Suprapubic skin (tissue), 4 donors: ENCODE measurements around the gene KIAA0930. TPM values are rescaled to one million over a fixed set of nuclear protein-coding genes. Genes with fewer than 3 reads are reported as not detected.

Experiments
- DNase-seq, 2 donors: peaks; one replicate each; pipeline ENCODE4 v3.0.0-alpha.2; 2019; ENCODE audit warnings: low spot score in 2 of 2
- H3K27ac ChIP-seq: fragments of 200-600 bp; sonication (generic); one replicate; pipeline ENCODE4 v1.5.1; 2019
- H3K27me3 ChIP-seq: fragments of 200-600 bp; sonication (generic); one replicate; pipeline ENCODE4 v1.5.1; 2019
- H3K36me3 ChIP-seq: fragments of 200-600 bp; sonication (generic); one replicate; pipeline ENCODE4 v1.5.1; 2019
- H3K4me1 ChIP-seq: fragments of 200-600 bp; sonication (generic); one replicate; pipeline ENCODE4 v1.5.1; 2019
- H3K4me3 ChIP-seq: fragments of 200-600 bp; sonication (generic); one replicate; pipeline ENCODE4 v1.5.1; 2019; ENCODE audit warnings: mild to moderate bottlenecking
- H3K9me3 ChIP-seq: fragments of 200-600 bp; sonication (generic); one replicate; pipeline ENCODE4 v1.5.1; 2019
- CTCF ChIP-seq, 2 donors: fragments of 200-600 bp in 1 of 2; fragments of 450-650 bp in 1 of 2; sonication (generic) in 1 of 2; IDR thresholded peaks; one replicate each; pipeline ENCODE4 v1.5.1; 2016 to 2019; ENCODE audit warnings: antibody characterized with exemption in 2 of 2, mild to moderate bottlenecking in 1 of 2, moderate library complexity in 1 of 2
- EP300 ChIP-seq: sonication (generic); formaldehyde crosslinking; IDR thresholded peaks from one replicate; pipeline ENCODE4 v1.6.1; 2017; ENCODE audit warnings: antibody characterized with exemption
- POLR2A ChIP-seq, 2 donors: fragments of 450-650 bp; IDR thresholded peaks; one replicate each; pipeline ENCODE4 v1.6.1; 2017; ENCODE audit warnings: antibody characterized with exemption in 2 of 2, mild to moderate bottlenecking in 2 of 2, moderate library complexity in 2 of 2
- POLR2AphosphoS5 ChIP-seq, 3 donors: sonication (generic); formaldehyde crosslinking; IDR thresholded peaks; one replicate each; pipeline ENCODE4 v1.6.1; 2017; ENCODE audit warnings: antibody characterized with exemption in 3 of 3
- WGBS: methylation state at CpG from one replicate; pipeline ENCODE4 v1.1.5; 2018; 5-methylcytosine and 5-hydroxymethylcytosine counted together
- total RNA-seq, 4 donors: library from RNA; depleted of rRNA; stranded (reverse); fragments of >200 nt; gene quantifications; one replicate each; pipeline ENCODE4 v1.1.0, GENCODE V29; 2016

The KIAA0930 gene
- total RNA-seq, 4 donors from 2014 or later = 36.0 to 119 (median 74.4) TPM

GRCh38 chr22:45230026-45230721, 10.5 kb downstream of the KIAA0930 start:
- H3K27me3 ChIP-seq = no peaks in the 10 kb centered on the region
- H3K4me3 ChIP-seq = no peak overlapping the region
- no peak overlapping the region for H3K27ac ChIP-seq
- no peak for DNase-seq
- H3K4me1 ChIP-seq = peaks cover 64% of the 10 kb centered on the region
- H3K9me3 ChIP-seq = no peaks in the 10 kb centered on the region
- no peak for TF ChIP-seq POLR2A (IDR thresholded peaks at IDR 0.05)
- TF ChIP-seq EP300 = no peak
- TF ChIP-seq CTCF (IDR thresholded peaks at IDR 0.05) = no peak
- TF ChIP-seq POLR2AphosphoS5 (IDR thresholded peaks at IDR 0.05) = no peak
- no peaks in the 10 kb centered on the region for H3K36me3 ChIP-seq
- WGBS = 75% methylated on average over 16 of the region's 16 CpGs

- peaks cover 61% of the 10 kb centered on the region for H3K4me1 ChIP-seq
- no peak overlapping the region for H3K4me3 ChIP-seq
- no peaks in the 10 kb centered on the region for H3K27me3 ChIP-seq
- DNase-seq = no peak
- WGBS = 98% methylated on average over 9 of the region's 13 CpGs
- no peak for TF ChIP-seq EP300
- TF ChIP-seq CTCF (IDR thresholded peaks at IDR 0.05) = no peak
- no peak for TF ChIP-seq POLR2AphosphoS5 (IDR thresholded peaks at IDR 0.05)
- no peak for TF ChIP-seq POLR2A (IDR thresholded peaks at IDR 0.05)
- H3K27ac ChIP-seq = no peak overlapping the region
- no peaks in the 10 kb centered on the region for H3K9me3 ChIP-seq
- H3K36me3 ChIP-seq = no peaks in the 10 kb centered on the region
Measured at GRCh38 chr22:45229181-45229580, 11.5 kb downstream of the KIAA0930 start.

- Histone ChIP-seq H3K4me3 (no peak overlapping the region), H3K27ac (no peak overlapping the region), H3K9me3 (no peaks in the 10 kb centered on the region), H3K4me1 (peaks cover 61% of the 10 kb centered on the region), H3K27me3 (no peaks in the 10 kb centered on the region), H3K36me3 (no peaks in the 10 kb centered on the region)
- DNase-seq = no peak
- TF ChIP-seq CTCF (IDR thresholded peaks at IDR 0.05) (no peak), POLR2AphosphoS5 (IDR thresholded peaks at IDR 0.05) (no peak), EP300 (no peak), POLR2A (IDR thresholded peaks at IDR 0.05) (no peak)
- WGBS = 80% methylated on average over 4 of the region's 8 CpGs
Measured at GRCh38 chr22:45228401-45228754, 12.3 kb downstream of the KIAA0930 start.

GRCh38 chr22:45227645-45228400, 12.9 kb downstream of the KIAA0930 start:
- WGBS = 57% methylated on average over 14 of the region's 16 CpGs
- TF ChIP-seq EP300 = no peak
- no peak for TF ChIP-seq CTCF (IDR thresholded peaks at IDR 0.05)
- no peak for TF ChIP-seq POLR2A (IDR thresholded peaks at IDR 0.05)
- TF ChIP-seq POLR2AphosphoS5 (IDR thresholded peaks at IDR 0.05) = no peak
- no peaks in the 10 kb centered on the region for H3K27me3 ChIP-seq
- H3K27ac ChIP-seq = peak overlapping the region; percentile 86
- peaks cover 61% of the 10 kb centered on the region for H3K4me1 ChIP-seq
- no peak for DNase-seq
- no peaks in the 10 kb centered on the region for H3K36me3 ChIP-seq
- H3K4me3 ChIP-seq = no peak overlapping the region
- H3K9me3 ChIP-seq = no peaks in the 10 kb centered on the region

GRCh38 chr22:45226503-45227186, 14.0 kb downstream of the KIAA0930 start:
- no peaks in the 10 kb centered on the region for H3K9me3 ChIP-seq
- H3K27me3 ChIP-seq = no peaks in the 10 kb centered on the region
- TF ChIP-seq POLR2A (IDR thresholded peaks at IDR 0.05) (no peak), POLR2AphosphoS5 (IDR thresholded peaks at IDR 0.05) (peak in 1 of 3 donors; percentile 22)
- H3K4me1 ChIP-seq = peaks cover 53% of the 10 kb centered on the region
- H3K36me3 ChIP-seq = no peaks in the 10 kb centered on the region
- 39% methylated on average over 13 of the region's 17 CpGs for WGBS
- peak overlapping the region; percentile 86 for H3K27ac ChIP-seq
- no peak overlapping the region for H3K4me3 ChIP-seq
- peak in 1 of 2 donors; percentile 79 for DNase-seq
